ENCODE data around the gene ADCYAP1.
"Not testable (repeated sequence)": the region's sequence is repeated elsewhere in the genome, so short reads cannot be mapped to it uniquely, and the experiment has no call there.

ADCYAP1 gene

GRCh38 chr18:904218-905090, at the start of gene ADCYAP1:
Gene ADCYAP1 (plus strand): TSS chr18:904871. CDS start chr18:905387, 516 bp downstream.
- DNase-seq = no peak
- Mint-ChIP-seq H3K27ac (peak within 1 kb of the TSS; percentile 76), H3K36me3 (peaks cover 0 to 4% of the 10 kb centered on the region in 2 donors), H3K4me3 (peak within 1 kb of the TSS; percentile 11 to 39), H3K9me3 (peaks cover 0 to 2% of the 10 kb centered on the region in 2 donors), H3K27me3 (peaks cover 60 to 92% of the 10 kb centered on the region in 2 donors), H3K4me1 (peaks cover 16 to 17% of the 10 kb centered on the region in 2 donors)
- ATAC-seq (replicated peaks) = no peak

- Mint-ChIP-seq H3K9me3 (no peaks in the 10 kb centered on the region), H3K36me3 (no peaks in the 10 kb centered on the region), H3K27ac (no peak overlapping the region), H3K4me3 (no peak overlapping the region), H3K4me1 (no peaks in the 10 kb centered on the region), H3K27me3 (peaks cover 9 to 23% of the 10 kb centered on the region in 2 donors)
- DNase-seq (no peak), ATAC-seq (replicated peaks) (no peak)
Measured at GRCh38 chr18:857986-858385, 46.7 kb upstream of the ADCYAP1 start.

GRCh38 chr18:864872-865273, 39.8 kb upstream of the ADCYAP1 start:
- no peak overlapping the region for H3K4me3 Mint-ChIP-seq
- H3K9me3 Mint-ChIP-seq = no peaks in the 10 kb centered on the region
- H3K27me3 Mint-ChIP-seq = peaks cover 13 to 44% of the 10 kb centered on the region in 2 donors
- H3K27ac Mint-ChIP-seq = no peak overlapping the region
- DNase-seq = peak; percentile 9
- ATAC-seq (replicated peaks) = peak; percentile 80 to 81
- H3K4me1 Mint-ChIP-seq = no peaks in the 10 kb centered on the region
- H3K36me3 Mint-ChIP-seq = no peaks in the 10 kb centered on the region

GRCh38 chr18:867257-867656, 37.4 kb upstream of the ADCYAP1 start:
- H3K4me1 Mint-ChIP-seq = no peaks in the 10 kb centered on the region
- no peak overlapping the region for H3K27ac Mint-ChIP-seq
- no peak overlapping the region for H3K4me3 Mint-ChIP-seq
- peaks cover 0 to 2% of the 10 kb centered on the region in 2 donors for H3K36me3 Mint-ChIP-seq
- H3K27me3 Mint-ChIP-seq = peaks cover 27 to 44% of the 10 kb centered on the region in 2 donors
- DNase-seq = no peak
- ATAC-seq (replicated peaks) = no peak
- peaks cover 0 to 5% of the 10 kb centered on the region in 2 donors for H3K9me3 Mint-ChIP-seq

- H3K36me3 Mint-ChIP-seq; ATAC-seq (replicated peaks); DNase-seq; H3K4me1 Mint-ChIP-seq; H3K27ac Mint-ChIP-seq: not testable (repeated sequence)
- H3K27me3 Mint-ChIP-seq = peaks cover 14 to 21% of the 10 kb centered on the region in 2 donors
- peak overlapping the region in 1 of 2 donors; percentile 22 for H3K4me3 Mint-ChIP-seq
- H3K9me3 Mint-ChIP-seq = peaks cover 7 to 12% of the 10 kb centered on the region in 2 donors
Measured at GRCh38 chr18:873426-873825, 31.2 kb upstream of the ADCYAP1 start.

- no peak for ATAC-seq (replicated peaks)
- Mint-ChIP-seq H3K4me1 (peaks cover 7% of the 10 kb centered on the region in 2 donors), H3K27me3 (peaks cover 5 to 14% of the 10 kb centered on the region in 2 donors), H3K9me3 (peaks cover 7 to 12% of the 10 kb centered on the region in 2 donors), H3K36me3 (peaks cover 0 to 2% of the 10 kb centered on the region in 2 donors), H3K27ac (no peak overlapping the region), H3K4me3 (no peak overlapping the region)
- DNase-seq = no peak
Measured at GRCh38 chr18:875912-876311, 28.8 kb upstream of the ADCYAP1 start.

- Mint-ChIP-seq H3K4me3 (no peak overlapping the region), H3K27me3 (peaks cover 0 to 7% of the 10 kb centered on the region in 2 donors), H3K4me1 (peaks cover 7% of the 10 kb centered on the region in 2 donors), H3K36me3 (no peaks in the 10 kb centered on the region), H3K27ac (no peak overlapping the region), H3K9me3 (peaks cover 7 to 9% of the 10 kb centered on the region in 2 donors)
- ATAC-seq (replicated peaks) (no peak), DNase-seq (no peak)
Measured at GRCh38 chr18:877238-877637, 27.4 kb upstream of the ADCYAP1 start.

GRCh38 chr18:886076-886475, 18.6 kb upstream of the ADCYAP1 start:
- Mint-ChIP-seq H3K27me3 (peaks cover 0 to 5% of the 10 kb centered on the region in 2 donors), H3K36me3 (no peaks in the 10 kb centered on the region), H3K4me1 (no peaks in the 10 kb centered on the region), H3K4me3 (no peak overlapping the region), H3K27ac (no peak overlapping the region), H3K9me3 (peaks cover 3 to 6% of the 10 kb centered on the region in 2 donors)
- no peak for DNase-seq
- no peak for ATAC-seq (replicated peaks)

- ATAC-seq (replicated peaks) (no peak), DNase-seq (no peak)
- no peak overlapping the region for H3K4me3 Mint-ChIP-seq
- no peak overlapping the region for H3K27ac Mint-ChIP-seq
- peaks cover 2 to 6% of the 10 kb centered on the region in 2 donors for H3K9me3 Mint-ChIP-seq
- H3K4me1 Mint-ChIP-seq = no peaks in the 10 kb centered on the region
- H3K27me3 Mint-ChIP-seq = peaks cover 0 to 5% of the 10 kb centered on the region in 2 donors
- no peaks in the 10 kb centered on the region for H3K36me3 Mint-ChIP-seq
Measured at GRCh38 chr18:887716-888115, 17.0 kb upstream of the ADCYAP1 start.

- Mint-ChIP-seq H3K27ac (no peak overlapping the region), H3K4me1 (no peaks in the 10 kb centered on the region), H3K4me3 (no peak overlapping the region), H3K36me3 (no peaks in the 10 kb centered on the region), H3K9me3 (peaks cover 0 to 2% of the 10 kb centered on the region in 2 donors), H3K27me3 (no peaks in the 10 kb centered on the region)
- DNase-seq (no peak), ATAC-seq (replicated peaks) (no peak)
Measured at GRCh38 chr18:892316-892715, 12.4 kb upstream of the ADCYAP1 start.

GRCh38 chr18:896315-896714, 8.4 kb upstream of the ADCYAP1 start:
- Mint-ChIP-seq H3K9me3 (no peaks in the 10 kb centered on the region), H3K4me1 (no peaks in the 10 kb centered on the region), H3K27ac (no peak overlapping the region), H3K27me3 (peaks cover 15 to 22% of the 10 kb centered on the region in 2 donors), H3K4me3 (no peak overlapping the region), H3K36me3 (no peaks in the 10 kb centered on the region)
- ATAC-seq (replicated peaks) (no peak), DNase-seq (no peak)

- ATAC-seq (replicated peaks) = no peak
- Mint-ChIP-seq H3K4me1 (peaks cover 10 to 13% of the 10 kb centered on the region in 2 donors), H3K9me3 (peaks cover 0 to 2% of the 10 kb centered on the region in 2 donors), H3K36me3 (peaks cover 0 to 4% of the 10 kb centered on the region in 2 donors), H3K27ac (no peak overlapping the region), H3K27me3 (peaks cover 54 to 73% of the 10 kb centered on the region in 2 donors), H3K4me3 (no peak overlapping the region)
- DNase-seq = no peak
Measured at GRCh38 chr18:901761-902160, 2.9 kb upstream of the ADCYAP1 start.

- H3K36me3 Mint-ChIP-seq = peaks cover 0 to 4% of the 10 kb centered on the region in 2 donors
- ATAC-seq (replicated peaks) = no peak
- H3K27ac Mint-ChIP-seq = no peak overlapping the region
Measured at GRCh38 chr18:902229-902628, 2.4 kb upstream of the ADCYAP1 start.

GRCh38 chr18:903701-904100, 970 bp upstream of the ADCYAP1 start:
- no peak for DNase-seq
- H3K27ac Mint-ChIP-seq = no peak overlapping the region
- H3K27me3 Mint-ChIP-seq = peaks cover 59 to 89% of the 10 kb centered on the region in 2 donors

More at GRCh38 chr18:902229-902628, 2.4 kb upstream of the ADCYAP1 start:
- H3K27me3 Mint-ChIP-seq = peaks cover 55 to 78% of the 10 kb centered on the region in 2 donors
- peaks cover 10 to 13% of the 10 kb centered on the region in 2 donors for H3K4me1 Mint-ChIP-seq
- peaks cover 0 to 2% of the 10 kb centered on the region in 2 donors for H3K9me3 Mint-ChIP-seq
- no peak overlapping the region for H3K4me3 Mint-ChIP-seq
- no peak for DNase-seq

More at GRCh38 chr18:903701-904100, 970 bp upstream of the ADCYAP1 start:
- Mint-ChIP-seq H3K9me3 (peaks cover 0 to 2% of the 10 kb centered on the region in 2 donors), H3K4me1 (peaks cover 14 to 17% of the 10 kb centered on the region in 2 donors), H3K36me3 (peaks cover 0 to 4% of the 10 kb centered on the region in 2 donors), H3K4me3 (no peak overlapping the region)
- ATAC-seq (replicated peaks) = no peak
